Body of pancreas (tissue), 4 donors: ENCODE data around the gene PLTP. TPM values are rescaled to one million over a fixed set of nuclear protein-coding genes. Genes with fewer than 3 reads are reported as not detected.

Experiments used
- ATAC-seq: fragments of 150-250 bp; one replicate; pipeline ENCODE4 v1.9.1; 2016
- DNase-seq, 4 donors: peaks; one replicate each; pipeline ENCODE4 v3.0.0-alpha.2; 2019
- H3K27ac ChIP-seq, 4 donors: fragments of 200-600 bp; sonication (generic); 1 replicate in 3 of 4; 2 replicates in 1 of 4; pipeline versions ENCODE4 v1.5.1 to v1.6.1; 2016 to 2019; ENCODE audit warnings: mild to moderate bottlenecking in 1 of 4, mixed read lengths in 1 of 4, moderate library complexity in 1 of 4
- H3K27me3 ChIP-seq, 2 donors: fragments of 200-600 bp; sonication (generic); one replicate each; pipeline ENCODE4 v1.6.0; 2016; ENCODE audit warnings: mild to moderate bottlenecking in 1 of 2
- H3K36me3 ChIP-seq, 2 donors: fragments of 200-600 bp; sonication (generic); replicated peaks in 1 of 2; 2 replicates each; pipeline ENCODE4 v1.5.1; 2016; ENCODE audit warnings: low read depth in 2 of 2; ENCODE audit not compliant: insufficient read depth in 1 of 2
- H3K4me1 ChIP-seq: fragments of 200-600 bp; sonication (generic); one replicate; pipeline ENCODE4 v1.6.0; 2016
- H3K4me3 ChIP-seq, 2 donors: fragments of 200-600 bp; sonication (generic); 1 replicate in 1 of 2; 2 replicates in 1 of 2; pipeline ENCODE4 v1.5.1; 2016 to 2019
- H3K9me3 ChIP-seq, 3 donors: fragments of 200-600 bp; sonication (generic); 1 replicate in 2 of 3; 2 replicates in 1 of 3; pipeline ENCODE4 v1.5.1; 2016
- CTCF ChIP-seq, 7 experiments: fragments of 450-650 bp in 4 of 7; fragments of 200-600 bp in 3 of 7; sonication (generic) in 3 of 7; IDR thresholded peaks; one replicate each; pipeline ENCODE4 v1.5.1; 2016 to 2019; ENCODE audit warnings: antibody characterized with exemption in 7 of 7
- POLR2A ChIP-seq, 3 donors: fragments of 450-650 bp; IDR thresholded peaks; one replicate each; pipeline ENCODE4 v1.6.1; 2016; ENCODE audit warnings: antibody characterized with exemption in 3 of 3, mild to moderate bottlenecking in 2 of 3
- WGBS, 2 donors: methylation state at CpG; one replicate each; pipeline ENCODE4 v1.1.5; 2017; 5-methylcytosine and 5-hydroxymethylcytosine counted together
- intact Hi-C: fragments of 100-400 bp; cut with DNase I; formaldehyde crosslinking; loops from one replicate; pipeline ENCODE4 v1.15.1; 2023
- total RNA-seq, 2 donors: library from RNA; depleted of rRNA; stranded (reverse); fragments of >200 nt; gene quantifications; one replicate each; pipeline ENCODE4 v1.1.0, GENCODE V29; 2016

The PLTP gene
- total RNA-seq, 2 donors from 2014 or later: 109 to 198 TPM

DNA sequence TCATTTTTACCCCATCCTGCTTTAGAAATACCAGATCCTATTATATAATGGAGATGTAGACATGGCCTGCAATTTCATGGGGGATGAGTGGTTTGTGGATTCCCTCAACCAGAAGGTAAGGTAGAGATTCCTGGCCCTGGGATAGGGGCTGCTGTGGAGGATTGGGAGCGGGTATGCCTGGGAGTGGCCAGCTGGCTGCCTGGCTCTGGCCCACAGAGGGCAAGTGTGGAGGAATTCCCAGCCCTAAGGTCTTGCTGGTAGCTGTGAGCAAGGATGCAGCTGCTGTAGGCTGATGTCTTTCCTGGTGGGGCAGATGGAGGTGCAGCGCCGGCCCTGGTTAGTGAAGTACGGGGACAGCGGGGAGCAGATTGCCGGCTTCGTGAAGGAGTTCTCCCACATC, 14.3 kb downstream of the PLTP start:
- no peaks in the 10 kb centered on the region for H3K27me3 ChIP-seq
- peaks cover 0 to 21% of the 10 kb centered on the region in 2 donors for H3K36me3 ChIP-seq
- H3K27ac ChIP-seq: no peak overlapping the region
- 90 to 94% methylated on average over 7 of the region's 7 CpGs for WGBS, 2 donors
- DNase-seq (no peak), ATAC-seq (no peak)
- TF ChIP-seq CTCF (IDR thresholded peaks at IDR 0.05): no peak
- TF ChIP-seq POLR2A (IDR thresholded peaks at IDR 0.05): no peak
- intact Hi-C loops: loop anchor here (10.0 kb wide), 1 partner anchor 67 kb away; no protein-coding TSS in a partner anchor
- peaks cover 5% of the 10 kb centered on the region for H3K4me1 ChIP-seq
- no peak overlapping the region for H3K4me3 ChIP-seq
- no peaks in the 10 kb centered on the region for H3K9me3 ChIP-seq

DNA sequence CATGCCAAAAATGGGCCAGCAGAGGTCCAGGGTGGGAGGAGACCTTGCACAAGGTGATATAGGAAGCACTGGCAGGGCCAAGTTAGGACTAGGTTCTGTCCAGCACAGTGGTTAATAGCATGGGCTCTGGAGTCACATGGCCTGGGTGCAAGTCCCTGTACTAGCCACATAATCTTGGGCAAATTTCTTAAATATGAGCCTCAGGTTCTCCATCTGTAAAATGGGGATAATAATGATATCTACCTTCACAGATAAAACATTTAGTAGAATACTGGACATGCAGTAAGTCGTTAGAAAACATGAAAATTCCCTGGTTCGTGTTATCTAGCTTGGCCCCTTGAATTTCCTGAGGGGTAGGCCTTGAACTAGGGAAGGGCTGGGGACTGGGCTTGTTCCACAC, 14.7 kb downstream of the PLTP start:
- Histone ChIP-seq H3K27me3 (no peaks in the 10 kb centered on the region), H3K4me1 (peaks cover 9% of the 10 kb centered on the region), H3K9me3 (no peaks in the 10 kb centered on the region), H3K27ac (no peak overlapping the region), H3K36me3 (peaks cover 0 to 21% of the 10 kb centered on the region in 2 donors), H3K4me3 (no peak overlapping the region)
- DNase-seq: no peak
- TF ChIP-seq POLR2A (IDR thresholded peaks at IDR 0.05): no peak
- TF ChIP-seq CTCF (IDR thresholded peaks at IDR 0.05): no peak
- intact Hi-C loops: loop anchor here (10.0 kb wide), 1 partner anchor 68 kb away; no protein-coding TSS in a partner anchor
- WGBS, 2 donors: 69 to 72% methylated on average over 2 of the region's 2 CpGs
- ATAC-seq: no peak

- H3K4me1 ChIP-seq: peaks cover 15% of the 10 kb centered on the region
- no peak overlapping the region for H3K4me3 ChIP-seq
- H3K36me3 ChIP-seq: peaks cover 0 to 17% of the 10 kb centered on the region in 2 donors
- intact Hi-C loops: loop anchor here (10.0 kb wide), 1 partner anchor 68 kb away; no protein-coding TSS in a partner anchor
- no peaks in the 10 kb centered on the region for H3K27me3 ChIP-seq
- H3K27ac ChIP-seq: no peak overlapping the region
- no peaks in the 10 kb centered on the region for H3K9me3 ChIP-seq
- TF ChIP-seq CTCF (IDR thresholded peaks at IDR 0.05): no peak
- TF ChIP-seq POLR2A (IDR thresholded peaks at IDR 0.05): no peak
- ATAC-seq: no peak
- DNase-seq: no peak
- 96 to 100% methylated on average over 3 to 14 of the region's 14 CpGs for WGBS, 2 donors
Measured at GRCh38 chr20:45896641-45897161, 15.3 kb downstream of the PLTP start.

GRCh38 chr20:45894797-45895196, 17.2 kb downstream of the PLTP start:
- DNase-seq: no peak
- no peak for ATAC-seq
- intact Hi-C loops: loop anchor here (10.0 kb wide), 1 partner anchor 70 kb away; no protein-coding TSS in a partner anchor
- TF ChIP-seq CTCF (IDR thresholded peaks at IDR 0.05) (no peak), POLR2A (IDR thresholded peaks at IDR 0.05) (no peak)
- no peaks in the 10 kb centered on the region for H3K9me3 ChIP-seq
- H3K36me3 ChIP-seq: peaks cover 0 to 15% of the 10 kb centered on the region in 2 donors
- H3K27me3 ChIP-seq: no peaks in the 10 kb centered on the region
- H3K4me1 ChIP-seq: peaks cover 28% of the 10 kb centered on the region
- H3K27ac ChIP-seq: no peak overlapping the region
- whole genome bisulfite sequencing, 2 donors: 69 to 87% methylated on average over 5 to 12 of the region's 12 CpGs
- H3K4me3 ChIP-seq: no peak overlapping the region

- H3K36me3 ChIP-seq: peaks cover 0 to 10% of the 10 kb centered on the region in 2 donors
- H3K27me3 ChIP-seq: no peaks in the 10 kb centered on the region
- DNase-seq (no peak), ATAC-seq (no peak)
- WGBS, 2 donors: 88 to 96% methylated on average over 4 of the region's 4 CpGs
- H3K4me1 ChIP-seq: peaks cover 33% of the 10 kb centered on the region
- intact Hi-C loops: loop anchor here (10.0 kb wide), 1 partner anchor 71 kb away; no protein-coding TSS in a partner anchor
- no peak overlapping the region for H3K27ac ChIP-seq
- H3K9me3 ChIP-seq: no peaks in the 10 kb centered on the region
- no peak overlapping the region for H3K4me3 ChIP-seq
- TF ChIP-seq POLR2A (IDR thresholded peaks at IDR 0.05) (no peak), CTCF (IDR thresholded peaks at IDR 0.05) (no peak)
Measured at GRCh38 chr20:45893831-45894230, 18.1 kb downstream of the PLTP start.
